Stomach (tissue), 9 donors: Measurements from ENCODE around the gene FAM184A. TPM values are rescaled to one million over a fixed set of nuclear protein-coding genes. Genes with fewer than 3 reads are reported as not detected.
A peak's percentile ranks its signal among the peaks of the same experiment; 100 is the strongest.

Experiments
- DNase-seq, 2 donors: peaks; one replicate each; pipeline versions ENCODE4 v3.0.0 to v3.0.0-alpha.2; 2013 to 2019
- H3K27ac ChIP-seq, 5 donors: fragments of 200-600 bp in 4 of 5; sonication (generic) in 4 of 5; one replicate each; pipeline ENCODE4 v1.5.1; 2013 to 2019; ENCODE audit warnings: mild to moderate bottlenecking in 1 of 5, moderate library complexity in 1 of 5
- H3K27me3 ChIP-seq, 3 donors: fragments of 200-600 bp; sonication (generic); one replicate each; pipeline ENCODE4 v1.5.1; 2017 to 2019; ENCODE audit warnings: mixed run types in 1 of 3
- H3K36me3 ChIP-seq, 4 donors: fragments of 200-600 bp; sonication (generic); 1 replicate in 3 of 4; 2 replicates in 1 of 4; pipeline ENCODE4 v1.5.1; 2016 to 2019
- H3K4me1 ChIP-seq, 4 donors: fragments of 200-600 bp; sonication (generic); one replicate each; pipeline ENCODE4 v1.5.1; 2016 to 2019
- H3K4me3 ChIP-seq, 4 donors: fragments of 200-600 bp; sonication (generic) in 3 of 4; one replicate each; pipeline ENCODE4 v1.5.1; 2016 to 2019; ENCODE audit warnings: mild to moderate bottlenecking in 1 of 4
- H3K9me3 ChIP-seq, 4 donors: fragments of 200-600 bp; sonication (generic); one replicate each; pipeline ENCODE4 v1.5.1; 2016 to 2019
- EP300 ChIP-seq: sonication (generic); formaldehyde crosslinking; IDR thresholded peaks from one replicate; pipeline ENCODE4 v1.6.1; 2017; ENCODE audit warnings: antibody characterized with exemption
- POLR2A ChIP-seq, 4 donors: fragments of 450-650 bp; IDR thresholded peaks; one replicate each; pipeline ENCODE4 v1.6.1; 2016; ENCODE audit warnings: antibody characterized with exemption in 4 of 4, control low read depth in 2 of 4, mild to moderate bottlenecking in 1 of 4, moderate library complexity in 1 of 4
- POLR2AphosphoS5 ChIP-seq, 3 donors: sonication (generic); formaldehyde crosslinking; IDR thresholded peaks; one replicate each; pipeline ENCODE4 v1.6.1; 2016; ENCODE audit warnings: antibody characterized with exemption in 3 of 3
- WGBS, 5 donors: extraction: QIAGEN DNeasy Blood & Tissue Kit in 3 of 5; methylation state at CpG; one replicate each; pipeline versions ENCODE4 v1.1.5 to v1.1.7; 2013 to 2018; 5-methylcytosine and 5-hydroxymethylcytosine counted together
- intact Hi-C: fragments of 100-400 bp; cut with DNase I; formaldehyde crosslinking; loops from one replicate; pipeline ENCODE4 v1.15.1; 2023; ENCODE audit warnings: low total_unique reads
- polyA plus RNA-seq, 3 donors: library from polyadenylated mRNA; stranded (reverse); fragments of 200-250 nt; gene quantifications; one replicate each; pipeline ENCODE4 v1.2.3, GENCODE V29; 2013
- total RNA-seq, 5 donors: library from RNA; depleted of rRNA; stranded (reverse); fragments of >200 nt; gene quantifications; one replicate each; pipeline versions ENCODE4 v1.1.0 to v1.2.3, GENCODE V29; 2014 to 2016
- TF ChIP-seq, protein P1 (sequence below), 7 experiments: fragments of 450-650 bp in 4 of 7; fragments of 200-600 bp in 3 of 7; sonication (generic) in 3 of 7; IDR thresholded peaks; one replicate each; pipeline ENCODE4 v1.5.1; 2016 to 2019; ENCODE audit warnings: antibody characterized with exemption in 7 of 7, control low read depth in 2 of 7, mild to moderate bottlenecking in 1 of 7
- donor health status: healthy with polysubstance abuse.
- donor health status: Bipolar disorder and iron deficiency.
- donor health status: healthy.

The FAM184A gene
- total and polyA plus RNA-seq, 8 donors: under 0.01 to 8.3 (median 2.6) TPM; not detected in 1

DNA sequence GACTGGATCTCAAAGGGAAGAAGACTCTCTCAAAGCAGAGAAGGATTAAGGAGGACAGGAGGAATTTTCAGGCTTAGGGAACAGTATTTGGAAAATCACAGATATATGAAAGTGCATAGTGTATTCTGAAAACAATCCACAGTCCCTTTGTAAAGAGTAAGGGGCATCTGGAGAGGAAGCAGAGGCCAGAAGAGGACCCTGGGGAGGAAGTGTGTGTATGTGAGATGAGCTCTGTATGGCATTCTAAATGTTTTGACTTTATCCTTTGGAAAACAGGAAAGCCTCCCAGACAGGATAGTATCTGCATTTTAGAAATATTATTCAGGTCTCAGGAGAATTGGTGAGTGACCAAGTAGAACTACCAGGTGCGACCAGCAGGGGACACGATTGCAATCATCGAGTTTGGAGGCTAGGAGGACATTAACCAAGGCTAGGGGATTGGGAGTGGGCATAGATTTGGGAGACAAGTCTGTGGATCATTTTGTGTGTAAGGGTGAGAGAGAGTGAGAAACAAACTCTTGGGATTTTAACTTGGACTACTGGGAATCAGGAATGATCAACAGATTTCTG is 38.3 kb upstream of the FAM184A start:
- WGBS, 5 donors: 76 to 82% (median 81%) methylated on average over 3 of the region's 3 CpGs
- Histone ChIP-seq H3K9me3 (no peaks in the 10 kb centered on the region), H3K27ac (no peak overlapping the region), H3K4me1 (no peaks in the 10 kb centered on the region), H3K27me3 (no peaks in the 10 kb centered on the region), H3K4me3 (no peak overlapping the region), H3K36me3 (no peaks in the 10 kb centered on the region)
- intact Hi-C loops: no loop called here
- DNase-seq: no peak
- TF ChIP-seq POLR2A (IDR thresholded peaks at IDR 0.05) (no peak), POLR2AphosphoS5 (IDR thresholded peaks at IDR 0.05) (no peak), EP300 (no peak)
- TF ChIP-seq, protein P1, sequence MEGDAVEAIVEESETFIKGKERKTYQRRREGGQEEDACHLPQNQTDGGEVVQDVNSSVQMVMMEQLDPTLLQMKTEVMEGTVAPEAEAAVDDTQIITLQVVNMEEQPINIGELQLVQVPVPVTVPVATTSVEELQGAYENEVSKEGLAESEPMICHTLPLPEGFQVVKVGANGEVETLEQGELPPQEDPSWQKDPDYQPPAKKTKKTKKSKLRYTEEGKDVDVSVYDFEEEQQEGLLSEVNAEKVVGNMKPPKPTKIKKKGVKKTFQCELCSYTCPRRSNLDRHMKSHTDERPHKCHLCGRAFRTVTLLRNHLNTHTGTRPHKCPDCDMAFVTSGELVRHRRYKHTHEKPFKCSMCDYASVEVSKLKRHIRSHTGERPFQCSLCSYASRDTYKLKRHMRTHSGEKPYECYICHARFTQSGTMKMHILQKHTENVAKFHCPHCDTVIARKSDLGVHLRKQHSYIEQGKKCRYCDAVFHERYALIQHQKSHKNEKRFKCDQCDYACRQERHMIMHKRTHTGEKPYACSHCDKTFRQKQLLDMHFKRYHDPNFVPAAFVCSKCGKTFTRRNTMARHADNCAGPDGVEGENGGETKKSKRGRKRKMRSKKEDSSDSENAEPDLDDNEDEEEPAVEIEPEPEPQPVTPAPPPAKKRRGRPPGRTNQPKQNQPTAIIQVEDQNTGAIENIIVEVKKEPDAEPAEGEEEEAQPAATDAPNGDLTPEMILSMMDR (IDR thresholded peaks at IDR 0.05): no peak

DNA sequence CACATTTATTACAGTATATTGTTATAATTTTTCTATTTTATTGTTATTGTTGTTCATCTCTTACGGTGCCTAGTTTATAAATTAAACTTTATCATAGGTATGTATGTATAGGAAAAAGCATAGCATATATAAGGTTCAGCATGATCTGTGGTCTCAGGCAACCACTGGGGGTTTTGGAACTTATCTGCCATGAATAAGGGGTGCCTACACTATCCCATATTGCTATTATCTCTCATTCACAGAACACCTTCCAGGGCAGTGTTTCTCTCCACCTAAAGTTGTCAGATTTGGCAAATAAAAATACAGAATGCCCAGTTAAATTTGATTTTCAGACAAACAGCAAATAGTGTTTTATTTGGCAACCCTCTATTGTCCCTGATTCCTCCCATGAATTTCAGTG is 35.5 kb upstream of the FAM184A start:
- Histone ChIP-seq H3K4me3 (no peak overlapping the region), H3K9me3 (no peaks in the 10 kb centered on the region), H3K27ac (no peak overlapping the region), H3K36me3 (no peaks in the 10 kb centered on the region), H3K27me3 (no peaks in the 10 kb centered on the region), H3K4me1 (peaks cover 0 to 10% (median 3%) of the 10 kb centered on the region in 4 donors)
- TF ChIP-seq POLR2A (IDR thresholded peaks at IDR 0.05): no peak
- no peak for TF ChIP-seq POLR2AphosphoS5 (IDR thresholded peaks at IDR 0.05)
- TF ChIP-seq, protein P1 (IDR thresholded peaks at IDR 0.05): no peak
- TF ChIP-seq EP300: no peak
- intact Hi-C loops: no loop called here
- WGBS, 5 donors: 97 to 99% (median 98%) methylated on average over 1 of the region's 1 CpG
- no peak for DNase-seq

DNA sequence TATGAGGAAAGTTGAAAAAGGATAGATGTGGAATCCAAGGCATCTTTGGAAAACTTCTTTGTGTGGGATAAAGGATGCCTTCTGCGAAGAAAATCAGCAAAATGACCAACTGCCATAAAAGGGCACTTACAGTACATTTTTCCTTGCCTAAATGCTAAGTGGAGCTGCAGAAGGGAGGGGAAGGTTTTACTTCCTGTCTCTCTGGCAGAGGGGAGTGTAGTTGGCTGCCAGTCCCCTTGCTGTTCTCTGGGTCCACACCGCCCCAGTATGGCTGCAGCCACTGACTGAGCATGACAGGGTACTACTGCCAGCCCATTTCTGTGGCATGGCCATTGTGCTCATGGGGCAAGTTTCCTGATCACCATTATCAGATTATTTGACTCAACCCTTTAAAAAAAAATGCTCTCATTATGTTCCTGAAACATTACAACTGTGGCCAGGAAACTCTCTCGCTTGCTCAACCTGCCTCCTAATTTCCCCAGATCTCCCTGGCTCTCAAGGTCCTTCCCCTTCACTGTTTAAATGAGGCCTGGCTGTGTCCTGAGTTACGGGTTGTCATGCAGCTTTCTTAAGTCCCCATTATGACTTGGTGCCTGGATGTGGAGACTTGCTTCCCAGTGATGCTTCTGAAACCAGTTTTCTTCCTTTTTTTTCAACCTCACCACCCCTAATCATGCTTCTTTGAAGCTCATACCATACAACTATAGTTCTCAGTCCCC is 34.5 kb upstream of the FAM184A start:
- no peak for TF ChIP-seq POLR2A (IDR thresholded peaks at IDR 0.05)
- TF ChIP-seq, protein P1 (IDR thresholded peaks at IDR 0.05): no peak
- TF ChIP-seq EP300: no peak
- TF ChIP-seq POLR2AphosphoS5 (IDR thresholded peaks at IDR 0.05): no peak
- peak in 1 of 2 donors; percentile 14 for DNase-seq
- Histone ChIP-seq H3K36me3 (no peaks in the 10 kb centered on the region), H3K4me3 (no peak overlapping the region), H3K4me1 (peaks cover 0 to 10% (median 3%) of the 10 kb centered on the region in 4 donors), H3K27me3 (no peaks in the 10 kb centered on the region), H3K27ac (no peak overlapping the region), H3K9me3 (no peaks in the 10 kb centered on the region)
- 62 to 65% (median 64%) methylated on average over 4 of the region's 4 CpGs for WGBS, 5 donors
- intact Hi-C loops: no loop called here

DNA sequence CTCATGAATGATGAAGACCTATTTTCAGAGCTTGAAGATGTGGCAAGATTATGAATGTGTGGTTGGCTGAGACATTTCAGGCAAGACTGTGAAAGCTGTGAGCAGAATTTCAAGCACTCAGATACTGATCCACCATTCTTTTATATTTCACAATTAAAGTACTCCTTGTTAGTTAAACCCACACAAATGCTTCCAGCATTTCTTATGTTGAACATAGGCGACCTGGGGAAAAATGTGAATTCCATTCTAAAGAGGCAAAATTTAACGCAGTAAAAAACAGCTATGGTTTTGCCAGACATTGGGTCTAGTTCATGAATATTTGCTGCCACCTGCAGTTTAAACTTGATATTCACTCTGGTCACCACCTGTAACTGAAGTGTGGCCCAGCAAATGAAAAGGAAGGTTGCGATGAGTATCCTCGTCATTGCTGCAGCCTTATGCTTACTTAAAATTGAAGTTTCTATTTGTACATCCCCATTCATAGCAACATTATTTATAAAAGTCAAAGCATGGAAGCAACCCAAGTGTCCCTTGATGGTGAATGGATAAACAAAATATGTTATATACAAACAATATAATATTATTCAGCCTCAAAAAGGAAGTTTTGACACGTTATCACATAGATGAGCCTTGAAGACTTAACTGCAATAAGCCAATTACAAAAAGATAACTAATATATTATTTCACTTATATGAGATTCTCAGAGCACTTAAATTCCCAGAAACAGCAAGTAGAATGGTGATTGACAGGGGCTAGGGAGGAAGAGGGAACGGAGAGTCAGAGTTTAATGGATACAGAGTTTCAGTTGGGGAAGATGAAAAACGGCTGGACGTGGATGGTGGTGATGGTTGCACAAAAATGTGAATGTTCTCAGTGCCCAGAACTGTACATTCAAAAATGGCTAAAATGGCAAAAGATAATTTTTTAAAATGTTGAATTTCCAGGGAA is 32.4 kb upstream of the FAM184A start:
- Histone ChIP-seq H3K4me1 (peaks cover 0 to 10% (median 3%) of the 10 kb centered on the region in 4 donors), H3K27me3 (no peaks in the 10 kb centered on the region), H3K4me3 (no peak overlapping the region), H3K27ac (no peak overlapping the region), H3K9me3 (no peaks in the 10 kb centered on the region), H3K36me3 (no peaks in the 10 kb centered on the region)
- intact Hi-C loops: no loop called here
- no peak for TF ChIP-seq POLR2AphosphoS5 (IDR thresholded peaks at IDR 0.05)
- TF ChIP-seq, protein P1 (IDR thresholded peaks at IDR 0.05): peak in 5 of 7 experiments; percentile 36 to 76 (median 64)
- peak in 1 of 2 donors; percentile 84 for DNase-seq
- 29 to 43% (median 40%) methylated on average over 8 of the region's 8 CpGs for WGBS, 5 donors
